Nephron progenitor cell (in vitro differentiated cells): ENCODE results near the gene TSSK3.
A peak's percentile ranks its signal among the peaks of the same experiment; 100 is the strongest.

ENCODE experiments used
- DNase-seq: peaks from one replicate; pipeline ENCODE4 v3.0.0; 2021
- H3K27ac Mint-ChIP-seq: 2 replicates; pipeline ENCODE4 v1.8.0; 2021; ENCODE audit warnings: mild to moderate bottlenecking, moderate library complexity, mixed read lengths
- H3K27me3 Mint-ChIP-seq: 2 replicates; pipeline ENCODE4 v1.8.0; 2021; ENCODE audit warnings: mild to moderate bottlenecking, low read depth, mixed read lengths; ENCODE audit not compliant: poor library complexity
- H3K36me3 Mint-ChIP-seq: 2 replicates; pipeline ENCODE4 v1.8.0; 2021; ENCODE audit warnings: low read depth, mixed read lengths
- H3K4me1 Mint-ChIP-seq: 2 replicates; pipeline ENCODE4 v1.8.0; 2021; ENCODE audit warnings: mixed read lengths
- H3K4me3 Mint-ChIP-seq: 2 replicates; pipeline ENCODE4 v1.8.0; 2021; ENCODE audit warnings: mild to moderate bottlenecking, moderate library complexity, mixed read lengths
- H3K9me3 Mint-ChIP-seq: 2 replicates; pipeline ENCODE4 v1.8.0; 2021; ENCODE audit warnings: mild to moderate bottlenecking, moderate library complexity, mixed read lengths
- CTCF ChIP-seq: fragments of 200-600 bp; sonication (generic); IDR thresholded peaks from 2 replicates; pipeline ENCODE4 v1.5.0; 2021; ENCODE audit warnings: antibody characterized with exemption

The TSSK3 gene

GRCh38 chr1:32350785-32351398 lies 11.4 kb upstream of the TSSK3 start:
- TF ChIP-seq CTCF, result peak; percentile 46
- peak; percentile 84 for DNase-seq
- H3K36me3 Mint-ChIP-seq, result no peaks in the 10 kb centered on the region
- peaks cover 58% of the 10 kb centered on the region for H3K4me1 Mint-ChIP-seq
- peaks cover 16% of the 10 kb centered on the region for H3K9me3 Mint-ChIP-seq
- H3K4me3 Mint-ChIP-seq, result peak overlapping the region; percentile 85
- H3K27ac Mint-ChIP-seq, result no peak overlapping the region
- H3K27me3 Mint-ChIP-seq, result peaks cover 8% of the 10 kb centered on the region

- peak; percentile 95 for DNase-seq
- peaks cover 51% of the 10 kb centered on the region for H3K4me1 Mint-ChIP-seq
- peak overlapping the region; percentile 85 for H3K4me3 Mint-ChIP-seq
- TF ChIP-seq CTCF, result no peak
- peaks cover 16% of the 10 kb centered on the region for H3K9me3 Mint-ChIP-seq
- no peak overlapping the region for H3K27ac Mint-ChIP-seq
- H3K36me3 Mint-ChIP-seq, result no peaks in the 10 kb centered on the region
- peaks cover 4% of the 10 kb centered on the region for H3K27me3 Mint-ChIP-seq
Measured at GRCh38 chr1:32351399-32352238, 10.7 kb upstream of the TSSK3 start.

GRCh38 chr1:32352239-32352745 lies 10.0 kb upstream of the TSSK3 start:
- DNase-seq, result no peak
- Mint-ChIP-seq H3K4me1 (peaks cover 44% of the 10 kb centered on the region), H3K4me3 (peak overlapping the region; percentile 77), H3K27me3 (peaks cover 4% of the 10 kb centered on the region), H3K36me3 (no peaks in the 10 kb centered on the region), H3K27ac (peak overlapping the region; percentile 86), H3K9me3 (peaks cover 16% of the 10 kb centered on the region)
- no peak for TF ChIP-seq CTCF

GRCh38 chr1:32352831-32353383 lies 9.4 kb upstream of the TSSK3 start:
- Mint-ChIP-seq H3K9me3 (peaks cover 16% of the 10 kb centered on the region), H3K36me3 (no peaks in the 10 kb centered on the region), H3K27ac (no peak overlapping the region), H3K4me3 (peak overlapping the region; percentile 77), H3K27me3 (peaks cover 4% of the 10 kb centered on the region), H3K4me1 (peaks cover 43% of the 10 kb centered on the region)
- DNase-seq, result no peak
- no peak for TF ChIP-seq CTCF

GRCh38 chr1:32353431-32353830 lies 8.9 kb upstream of the TSSK3 start:
- Mint-ChIP-seq H3K4me1 (peaks cover 39% of the 10 kb centered on the region), H3K4me3 (peak overlapping the region; percentile 77), H3K27ac (peak overlapping the region; percentile 64), H3K36me3 (no peaks in the 10 kb centered on the region), H3K9me3 (peaks cover 16% of the 10 kb centered on the region), H3K27me3 (peaks cover 4% of the 10 kb centered on the region)
- no peak for DNase-seq
- no peak for TF ChIP-seq CTCF
